ENCODE measurements around the gene MSL3.

MSL3 gene

DNA sequence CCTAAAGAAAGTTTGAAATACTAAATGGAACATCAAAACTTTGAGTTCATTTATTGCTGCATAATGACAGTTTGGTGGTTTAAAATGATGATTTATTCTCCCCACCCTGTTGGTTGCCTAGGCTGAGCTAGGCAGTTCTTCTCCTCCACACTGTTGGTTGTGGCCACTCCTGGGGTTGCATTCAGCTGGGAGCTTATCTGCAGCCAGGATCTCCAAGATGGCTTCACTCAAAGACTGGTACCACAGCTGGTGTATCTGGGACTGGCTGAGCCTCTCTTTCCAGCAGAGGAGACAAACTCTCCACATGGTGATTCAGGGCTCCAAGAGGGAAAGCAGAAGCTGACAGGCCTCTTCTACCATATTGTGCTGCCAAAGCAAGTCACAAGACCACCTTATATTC is 33.1 kb downstream of the MSL3 start:
- no peak for DNase-seq (ENCODE audit: extremely low read depth, low read depth)
- TF ChIP-seq, protein P1, sequence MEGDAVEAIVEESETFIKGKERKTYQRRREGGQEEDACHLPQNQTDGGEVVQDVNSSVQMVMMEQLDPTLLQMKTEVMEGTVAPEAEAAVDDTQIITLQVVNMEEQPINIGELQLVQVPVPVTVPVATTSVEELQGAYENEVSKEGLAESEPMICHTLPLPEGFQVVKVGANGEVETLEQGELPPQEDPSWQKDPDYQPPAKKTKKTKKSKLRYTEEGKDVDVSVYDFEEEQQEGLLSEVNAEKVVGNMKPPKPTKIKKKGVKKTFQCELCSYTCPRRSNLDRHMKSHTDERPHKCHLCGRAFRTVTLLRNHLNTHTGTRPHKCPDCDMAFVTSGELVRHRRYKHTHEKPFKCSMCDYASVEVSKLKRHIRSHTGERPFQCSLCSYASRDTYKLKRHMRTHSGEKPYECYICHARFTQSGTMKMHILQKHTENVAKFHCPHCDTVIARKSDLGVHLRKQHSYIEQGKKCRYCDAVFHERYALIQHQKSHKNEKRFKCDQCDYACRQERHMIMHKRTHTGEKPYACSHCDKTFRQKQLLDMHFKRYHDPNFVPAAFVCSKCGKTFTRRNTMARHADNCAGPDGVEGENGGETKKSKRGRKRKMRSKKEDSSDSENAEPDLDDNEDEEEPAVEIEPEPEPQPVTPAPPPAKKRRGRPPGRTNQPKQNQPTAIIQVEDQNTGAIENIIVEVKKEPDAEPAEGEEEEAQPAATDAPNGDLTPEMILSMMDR (IDR thresholded peaks at IDR 0.05; ENCODE audit: low read depth, low read length) = no peak

- no peak for DNase-seq (ENCODE audit: extremely low read depth, low read depth)
- TF ChIP-seq, protein P1 (IDR thresholded peaks at IDR 0.05; ENCODE audit: low read depth, low read length) = no peak
Measured at GRCh38 chrX:11791537-11791936, 33.5 kb downstream of the MSL3 start.

DNA sequence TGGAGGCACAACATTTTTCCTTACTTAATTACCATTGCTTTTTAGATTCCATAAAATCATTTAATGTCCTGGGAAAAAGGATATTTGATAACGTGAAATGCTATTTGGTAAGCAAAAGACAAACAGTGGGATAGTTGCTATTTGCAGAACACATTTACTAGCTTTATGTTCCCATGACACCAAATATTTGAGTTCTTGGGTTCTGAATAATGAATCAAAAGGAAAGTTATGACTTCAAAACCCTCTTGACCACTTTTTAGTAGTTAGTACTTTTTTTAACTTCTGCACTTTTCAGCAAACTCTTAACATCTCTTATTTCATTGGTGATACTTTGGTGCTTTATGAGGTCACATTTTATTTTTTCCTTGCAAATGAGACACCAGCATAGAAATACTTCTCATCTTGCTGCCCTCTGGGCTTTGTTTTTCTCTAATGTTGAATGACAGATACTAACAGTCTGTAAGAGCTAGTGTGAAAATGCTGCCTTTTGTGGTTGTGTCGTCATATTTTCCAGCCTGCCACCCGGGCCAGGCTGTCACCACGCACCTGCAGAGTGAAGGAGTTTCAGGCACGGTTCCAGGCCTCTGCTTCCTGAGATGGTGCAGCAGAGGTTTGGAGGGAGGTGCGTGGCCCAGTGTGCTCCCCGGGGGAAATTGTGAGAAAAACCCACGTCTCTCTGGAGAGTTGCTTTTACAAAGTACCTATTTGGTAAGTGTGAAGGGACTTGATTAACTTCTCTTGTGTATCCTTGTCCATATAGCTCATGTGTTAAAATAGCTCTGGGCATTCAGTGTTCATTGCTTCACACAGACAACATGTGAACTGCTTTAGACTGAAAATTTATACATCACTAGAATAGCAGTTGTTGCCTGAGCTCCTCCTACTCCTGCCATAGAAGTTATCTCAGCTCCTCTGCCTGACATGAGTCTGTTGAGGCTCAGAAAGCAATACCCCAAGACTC is 34.7 kb downstream of the MSL3 start:
- TF ChIP-seq, protein P1 (IDR thresholded peaks at IDR 0.05; ENCODE audit: low read depth, low read length) = no peak
- no peak for DNase-seq (ENCODE audit: extremely low read depth, low read depth)

DNA sequence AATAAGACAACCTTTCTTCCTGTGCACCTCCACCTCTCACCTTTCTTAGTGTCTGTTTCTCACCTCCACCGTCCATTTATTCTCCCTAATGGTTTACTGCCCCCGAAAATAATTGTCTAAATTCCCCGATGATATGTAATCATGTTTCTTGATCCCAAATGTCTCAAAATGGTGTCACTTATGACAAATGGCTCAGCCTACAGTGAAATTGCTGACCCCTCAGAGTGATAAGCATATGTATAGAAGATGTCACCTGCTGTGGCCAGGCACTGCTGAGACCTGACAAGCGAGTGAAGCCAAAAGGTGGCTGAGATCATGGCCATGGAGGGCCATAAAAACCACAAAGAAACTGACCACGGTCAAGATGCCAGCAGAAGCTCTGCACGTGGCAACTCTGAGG is 35.7 kb downstream of the MSL3 start:
- no peak for DNase-seq (ENCODE audit: extremely low read depth, low read depth)
- TF ChIP-seq, protein P1 (IDR thresholded peaks at IDR 0.05; ENCODE audit: low read depth, low read length) = no peak

DNA sequence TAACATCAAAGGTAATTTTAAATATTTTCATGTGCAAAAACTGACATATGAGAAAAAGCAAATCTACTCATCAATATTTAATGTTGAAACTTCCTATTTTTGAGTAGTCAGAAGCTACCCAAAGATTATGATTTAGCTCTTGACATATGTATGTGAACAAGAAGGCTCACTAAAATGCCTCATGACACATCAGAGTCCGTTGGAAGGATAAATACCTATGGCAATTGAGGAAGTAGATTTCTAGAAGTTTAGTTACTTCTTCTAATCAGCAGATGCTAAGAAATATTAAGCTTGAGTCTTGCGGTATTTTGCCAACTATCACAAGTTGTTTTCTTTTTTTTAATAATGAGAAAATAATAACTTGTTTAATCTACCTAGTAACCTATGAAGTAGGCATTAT is 55.3 kb downstream of the MSL3 start:
- no peak for DNase-seq (ENCODE audit: extremely low read depth, low read depth)
- TF ChIP-seq, protein P1 (IDR thresholded peaks at IDR 0.05; ENCODE audit: low read depth, low read length) = no peak

All from AG09319 (cell line).